Urothelium cell line (cell line): Measurements from ENCODE around the gene SLC12A2.

Source experiments
- DNase-seq: peaks from one replicate; pipeline ENCODE4 v3.0.0; 2011; ENCODE audit warnings: low spot score, mixed read lengths
- FAIRE-seq: peaks from 2 replicates; lab custom pipeline; 2011; peaks lifted over from hg19 to GRCh38; lab: Jason Lieb, UNC

The SLC12A2 gene

DNA sequence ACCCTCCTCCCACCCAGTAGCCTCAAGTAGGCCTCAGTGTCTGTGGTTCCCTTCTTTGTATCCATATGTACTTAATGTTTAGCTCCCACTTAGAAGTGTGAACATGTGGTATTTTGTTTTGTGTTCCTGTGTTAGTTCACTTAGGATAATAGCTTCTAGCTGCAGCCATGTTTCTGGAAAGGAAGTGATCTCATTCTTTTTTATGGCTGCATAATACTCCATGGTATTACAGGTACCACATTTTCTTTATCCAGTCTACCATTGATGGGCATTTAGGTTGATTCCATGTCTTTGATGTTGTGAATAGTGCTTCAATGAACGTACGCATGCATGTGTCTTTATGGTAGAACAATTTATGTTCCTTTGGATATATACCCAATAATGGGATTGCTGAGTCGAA, 74.8 kb downstream of the SLC12A2 start:
- DNase-seq (no peak), FAIRE-seq (no peak)

DNA sequence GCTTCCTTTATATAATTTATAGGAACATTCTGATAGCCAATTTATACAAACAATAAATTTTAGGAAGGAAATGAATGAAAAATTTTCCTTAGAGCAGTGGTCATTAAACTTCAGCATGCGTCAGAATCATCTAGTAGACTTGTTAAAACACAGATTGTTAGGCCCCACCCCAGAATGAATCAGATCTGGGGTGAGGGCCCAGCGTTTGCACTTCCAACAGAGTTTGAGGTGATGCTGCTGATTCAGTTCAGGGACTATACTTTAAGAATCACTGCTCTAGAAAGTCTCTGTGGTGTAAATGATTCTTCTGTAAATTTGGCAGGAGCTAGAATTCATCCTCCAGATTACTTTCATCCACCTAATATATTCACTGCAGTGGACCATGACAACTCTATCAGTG, 80.4 kb downstream of the SLC12A2 start:
- DNase-seq (no peak), FAIRE-seq (no peak)

DNA sequence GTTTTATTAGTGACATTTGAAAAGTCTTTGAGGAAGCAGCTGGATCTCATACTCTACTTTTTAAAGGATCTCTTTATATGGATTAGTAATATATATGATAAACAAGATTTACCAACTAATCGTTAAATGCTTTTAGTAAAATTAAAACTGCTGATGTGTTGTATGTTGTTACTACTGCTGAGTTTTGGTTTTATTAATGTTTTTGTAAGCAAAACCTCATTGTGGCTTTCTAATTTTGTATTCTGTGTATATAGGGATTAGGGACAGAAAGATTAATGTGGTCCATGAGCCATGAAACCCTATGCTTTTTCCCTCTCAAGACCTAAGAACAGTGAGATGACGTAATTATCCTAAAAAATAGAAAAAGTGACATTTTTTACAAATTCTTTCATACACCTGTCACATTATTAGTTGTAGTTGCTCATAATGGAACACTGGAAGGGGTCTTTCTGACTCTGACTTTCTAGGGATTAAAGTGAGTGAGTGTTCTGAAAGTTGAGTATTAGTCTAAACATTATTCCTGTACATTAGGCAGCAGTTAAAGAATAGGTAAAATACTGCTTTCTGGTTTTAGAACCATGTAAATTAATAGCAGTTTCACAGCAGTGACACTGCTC, 85.9 kb downstream of the SLC12A2 start:
- FAIRE-seq (no peak), DNase-seq (no peak)

DNA sequence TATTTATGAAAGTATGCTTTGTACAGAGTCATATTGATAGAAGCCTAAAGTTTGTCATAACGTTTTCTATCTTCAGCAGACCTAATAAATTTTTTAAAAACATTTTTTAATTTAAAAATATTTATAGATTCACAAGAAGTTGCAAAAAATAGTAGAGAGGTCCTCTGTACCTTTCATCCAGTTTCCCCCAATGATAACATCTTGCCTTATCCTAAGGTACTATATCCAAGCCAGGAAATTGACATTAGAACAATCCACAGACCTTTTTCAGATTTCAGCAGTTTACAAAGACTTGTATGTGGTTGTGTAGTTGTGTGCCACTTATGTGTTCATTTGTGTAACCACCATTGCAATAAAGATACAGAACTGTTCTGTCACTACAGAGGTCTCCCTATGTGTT, 88.5 kb downstream of the SLC12A2 start:
- no peak for FAIRE-seq
- no peak for DNase-seq

DNA sequence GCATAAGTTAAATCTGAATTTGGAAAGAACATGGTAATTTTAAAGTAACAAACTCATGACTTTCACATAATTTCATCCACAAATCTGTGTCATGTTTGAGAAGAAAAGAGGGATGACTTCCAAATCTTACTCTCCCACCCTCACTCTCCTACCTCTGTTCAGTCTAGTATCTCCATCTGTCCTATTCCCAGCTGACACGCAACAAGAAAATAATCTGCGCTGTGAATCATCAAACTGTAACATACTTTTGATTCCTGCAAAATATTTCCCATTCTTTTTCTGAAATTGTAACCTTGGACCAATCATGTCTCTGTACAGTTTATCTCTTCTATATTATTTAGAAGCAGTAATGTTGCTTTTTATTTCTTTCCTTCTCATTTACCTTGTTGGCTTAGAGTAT, 91.4 kb downstream of the SLC12A2 start:
- DNase-seq, result no peak
- no peak for FAIRE-seq

DNA sequence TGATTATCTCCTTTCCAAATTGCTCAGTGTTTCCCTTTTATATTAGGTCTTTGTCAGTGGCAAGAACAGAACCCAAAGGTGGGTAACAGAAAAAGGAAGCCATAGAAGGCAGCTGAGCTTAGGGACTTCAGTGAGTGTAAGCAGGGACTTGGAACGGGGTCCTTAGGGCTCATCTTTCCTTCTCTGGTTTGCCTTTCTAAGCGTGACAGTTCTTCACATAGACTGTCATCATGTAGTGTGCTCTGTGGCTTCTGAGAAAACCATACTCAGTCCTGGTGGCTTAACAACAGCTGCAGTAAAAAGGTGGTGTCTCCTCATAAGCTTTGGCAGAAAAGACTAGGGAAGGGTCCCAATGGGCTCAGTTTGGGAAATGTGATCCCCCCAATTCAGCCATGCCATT, 108.8 kb downstream of the SLC12A2 start:
- FAIRE-seq (no peak), DNase-seq (no peak)

DNA sequence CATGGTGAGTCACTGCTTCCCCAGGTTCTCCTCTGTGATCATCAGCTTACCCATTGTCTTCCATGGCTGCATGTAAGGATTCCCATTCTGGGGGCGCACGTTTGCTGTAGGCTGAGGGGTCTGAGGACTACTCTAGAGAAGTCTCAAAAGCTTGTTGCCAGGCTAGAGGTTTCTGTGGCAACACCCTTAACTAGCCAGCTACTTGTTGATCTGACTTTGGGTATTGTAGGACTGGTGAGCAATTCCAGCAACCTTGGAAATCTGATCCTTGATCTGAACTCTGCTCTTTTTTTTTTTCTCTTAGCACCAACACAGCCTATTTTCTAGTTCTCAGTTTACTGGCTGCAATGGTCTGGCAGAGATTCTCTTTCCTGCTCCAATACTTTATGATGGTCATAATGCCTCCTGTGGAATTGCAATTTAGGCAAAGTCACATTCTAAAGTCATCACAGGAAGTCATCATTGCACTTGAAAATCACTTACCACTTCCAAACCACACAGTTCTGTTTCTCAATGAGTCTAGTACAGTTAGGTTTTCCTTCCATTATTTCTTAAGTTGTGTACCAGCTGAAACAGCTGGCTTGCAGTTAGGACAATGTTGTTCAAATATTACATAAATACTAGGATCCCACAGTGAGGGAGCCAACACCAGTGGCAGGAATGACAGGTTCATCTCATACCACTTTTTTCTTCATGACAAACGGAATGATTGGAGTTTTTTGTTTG, 110.3 kb downstream of the SLC12A2 start:
- FAIRE-seq (no peak), DNase-seq (no peak)

DNA sequence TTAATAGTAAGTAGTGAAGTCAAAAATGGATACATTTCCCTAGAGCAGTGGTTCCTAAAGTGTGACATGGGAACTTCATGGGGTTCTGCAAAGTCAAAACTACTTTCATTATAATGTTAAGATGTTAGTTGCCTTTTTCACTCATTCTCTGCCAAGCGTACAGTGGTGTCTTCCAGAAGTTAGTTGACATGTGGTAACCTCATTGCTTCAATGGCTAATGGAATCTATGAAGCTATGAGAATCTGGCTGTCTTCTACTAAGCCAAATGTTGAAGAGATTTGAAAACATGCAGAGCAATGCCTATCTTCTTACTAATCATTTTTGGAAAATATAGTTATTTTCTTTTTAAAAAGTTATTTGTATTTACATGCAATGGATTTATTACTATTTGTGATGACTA, 111.8 kb downstream of the SLC12A2 start:
- DNase-seq, result no peak

DNA sequence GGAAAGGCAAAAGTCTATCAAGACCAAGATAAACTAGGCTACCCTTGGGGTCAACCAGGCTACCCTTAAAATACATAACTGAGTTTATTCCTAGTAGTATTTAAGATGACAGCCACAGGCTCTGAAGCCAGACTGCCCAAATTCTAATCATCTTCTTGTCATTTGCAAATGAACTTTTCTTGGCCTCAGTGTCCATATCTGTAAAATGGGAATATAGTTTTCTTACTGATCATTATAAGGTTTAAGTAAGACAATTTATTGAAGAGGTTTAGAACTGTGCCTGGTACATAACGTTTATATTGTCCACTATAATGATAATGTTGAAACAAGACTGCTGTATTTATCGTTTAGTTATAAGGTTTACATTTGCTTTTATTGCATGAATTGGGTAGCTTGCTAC, 112.5 kb downstream of the SLC12A2 start:
- DNase-seq (no peak), FAIRE-seq (no peak)

More for the DNA sequence above, 111.8 kb downstream of the SLC12A2 start:
- FAIRE-seq, result no peak

DNA sequence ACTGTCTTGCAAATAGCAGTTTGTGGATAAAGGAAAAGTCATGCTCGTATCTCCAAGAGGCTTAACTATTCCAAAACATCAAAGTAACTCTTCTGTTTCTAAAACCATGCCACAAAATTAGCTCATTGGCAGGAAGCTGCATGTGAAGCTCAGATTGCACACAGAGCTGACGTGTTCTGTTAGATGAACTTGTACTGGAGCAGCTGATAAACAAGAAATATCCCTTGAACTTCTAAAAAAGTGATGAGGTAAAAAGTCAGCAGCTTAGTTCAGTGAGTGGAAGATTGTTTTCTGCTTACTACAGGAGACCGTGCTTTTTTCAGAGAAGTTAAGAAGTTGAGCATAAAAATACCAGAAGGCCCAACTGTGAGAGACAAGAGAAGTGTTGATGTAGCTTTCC, 113.2 kb downstream of the SLC12A2 start:
- no peak for FAIRE-seq
- DNase-seq, result no peak

DNA sequence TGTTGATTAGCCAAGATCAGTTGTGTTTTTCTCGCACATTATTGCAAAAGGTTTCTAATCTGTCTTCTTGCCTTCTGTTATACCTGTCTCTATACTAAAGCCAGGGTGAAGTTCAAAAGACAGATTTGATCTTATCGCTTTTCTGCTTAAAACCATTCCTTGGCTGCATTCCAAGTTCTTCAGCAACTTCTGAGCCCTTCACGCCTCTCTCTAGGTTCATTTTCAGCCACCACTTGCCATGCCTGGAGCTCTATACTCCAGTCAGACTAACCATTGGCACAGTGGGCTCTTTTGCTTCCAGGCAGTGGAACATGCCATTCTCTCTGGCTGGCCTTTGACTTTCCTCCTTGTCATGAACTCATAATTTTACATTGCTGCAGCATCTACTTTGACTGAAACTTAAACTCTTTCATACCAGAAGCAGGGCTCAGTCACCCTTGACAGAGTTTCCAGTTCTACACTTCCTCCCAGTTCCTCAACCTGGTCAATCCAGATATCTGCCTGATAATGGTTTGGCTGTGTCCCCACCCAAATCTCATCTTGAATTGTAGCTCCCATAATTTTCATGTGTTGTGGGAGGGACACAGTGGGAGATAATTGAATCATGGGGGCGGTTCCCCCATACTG, 114.4 kb downstream of the SLC12A2 start:
- FAIRE-seq (no peak), DNase-seq (no peak)

DNA sequence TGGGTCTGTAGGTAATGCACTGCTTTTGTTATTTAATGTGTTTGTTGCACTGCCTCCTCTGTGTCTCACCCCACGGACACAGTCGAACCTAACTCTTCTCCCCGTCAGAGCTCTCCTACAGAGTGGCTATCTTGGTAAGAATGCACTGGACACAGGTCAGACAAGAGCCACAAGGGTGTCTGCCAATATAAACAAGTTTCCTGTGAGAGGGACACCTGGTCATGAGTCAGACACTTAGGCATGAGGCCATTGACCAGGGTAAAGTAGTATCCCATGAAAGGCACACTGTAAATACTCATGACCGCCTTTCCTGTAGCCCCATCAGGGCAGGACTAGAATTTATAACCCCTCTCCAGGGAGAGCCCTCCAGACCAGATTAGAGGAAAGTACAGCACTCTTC, 115.5 kb downstream of the SLC12A2 start:
- DNase-seq, result peak; percentile 27
- no peak for FAIRE-seq

DNA sequence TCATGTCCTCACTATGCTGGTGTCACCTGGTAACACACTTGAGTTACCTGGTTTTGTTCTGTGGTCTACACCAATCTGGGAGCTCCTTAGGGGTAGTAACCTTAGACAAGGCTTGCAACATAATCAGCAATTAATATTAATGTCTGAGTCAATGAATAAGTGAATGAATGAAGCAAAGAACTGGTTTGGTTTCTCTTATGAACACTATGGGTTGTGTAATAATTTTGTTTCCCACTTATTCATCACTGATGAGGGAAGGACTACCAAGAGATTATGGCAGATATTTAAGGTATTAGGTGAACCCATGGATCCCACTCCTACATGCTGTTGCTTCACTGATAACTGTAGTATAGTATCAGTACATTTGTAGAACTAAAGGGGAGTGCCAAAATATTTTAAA, 116.0 kb downstream of the SLC12A2 start:
- FAIRE-seq (no peak), DNase-seq (no peak)

DNA sequence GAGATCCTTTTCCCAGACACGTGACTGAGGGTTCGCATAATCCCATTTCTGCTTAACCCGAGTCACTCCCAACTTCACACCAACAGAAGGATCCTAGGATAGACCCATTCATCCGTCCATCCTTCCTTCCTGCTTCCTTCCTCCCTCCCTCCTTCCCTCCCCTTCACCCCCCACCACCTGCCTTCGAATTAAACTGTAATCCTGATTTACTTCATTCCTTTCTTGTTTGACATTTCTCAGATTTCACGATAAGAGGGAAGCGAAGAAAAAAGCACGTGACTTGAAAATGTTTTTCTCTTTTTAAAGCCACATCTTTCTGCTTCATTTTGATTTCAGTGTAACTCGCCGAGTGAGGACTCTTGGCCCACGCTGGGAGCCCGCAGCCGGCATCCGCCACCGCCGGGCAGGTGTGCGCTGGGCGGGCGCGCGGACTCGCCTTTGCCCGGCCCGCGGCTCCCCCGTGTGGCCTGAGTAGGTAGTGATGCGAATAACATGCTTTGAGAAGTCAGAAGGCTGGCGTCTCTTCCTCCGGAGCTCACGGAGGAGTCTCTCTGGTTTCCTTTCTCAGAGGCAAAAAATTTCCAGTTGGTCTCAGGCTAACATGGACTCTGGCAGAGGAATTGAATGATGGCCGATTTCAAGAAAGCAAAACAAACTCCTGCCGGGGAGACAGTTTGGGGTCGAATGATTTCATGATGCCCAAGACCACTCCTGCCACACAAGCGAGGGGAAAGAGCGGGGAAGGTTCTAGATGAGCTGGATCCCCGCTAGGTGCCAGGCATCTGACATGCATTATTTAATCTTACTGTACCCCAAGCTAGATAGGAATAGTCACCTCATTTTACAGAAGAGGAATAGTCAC, 117.7 kb downstream of the SLC12A2 start:
- DNase-seq (peak; percentile 85), FAIRE-seq (no peak)

DNA sequence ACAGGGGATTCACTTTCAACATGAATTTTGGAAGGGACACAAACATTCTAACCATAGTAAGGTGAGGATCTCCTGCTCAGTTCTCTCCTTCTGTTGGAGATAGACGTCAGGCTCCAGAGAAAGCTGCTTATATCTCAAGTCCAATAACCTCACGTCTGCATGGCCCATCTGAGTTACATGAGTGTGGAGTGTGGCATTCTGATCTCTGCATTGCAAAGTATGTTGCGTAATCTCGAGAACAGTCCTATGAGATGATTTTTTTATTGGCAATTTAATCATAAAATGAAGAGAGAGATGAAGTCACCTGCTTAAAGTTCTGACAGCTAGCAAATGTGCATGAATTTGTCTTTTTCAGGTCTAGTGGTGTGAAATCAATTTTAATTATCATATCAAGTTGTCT, 118.8 kb downstream of the SLC12A2 start:
- FAIRE-seq (no peak), DNase-seq (no peak)

DNA sequence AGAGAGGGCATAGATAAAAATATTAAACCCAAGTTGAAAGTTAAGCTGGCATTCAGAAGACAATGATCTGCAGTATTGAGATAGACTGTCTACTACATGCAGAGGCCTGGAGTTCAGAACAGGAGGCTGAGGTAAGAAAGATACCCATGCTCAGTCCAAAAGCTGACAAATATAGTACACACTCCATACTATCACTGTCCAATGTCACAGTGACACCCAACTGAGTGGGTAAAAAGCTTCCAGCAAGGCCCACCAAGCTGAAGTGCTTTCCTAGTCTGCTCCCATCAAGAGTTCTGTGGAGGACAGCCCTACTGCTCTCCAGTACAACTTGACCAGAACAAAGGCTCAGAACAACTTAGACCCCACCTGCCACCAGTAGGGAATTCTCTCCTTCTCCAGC, 124.9 kb downstream of the SLC12A2 start:
- FAIRE-seq (no peak), DNase-seq (no peak)

DNA sequence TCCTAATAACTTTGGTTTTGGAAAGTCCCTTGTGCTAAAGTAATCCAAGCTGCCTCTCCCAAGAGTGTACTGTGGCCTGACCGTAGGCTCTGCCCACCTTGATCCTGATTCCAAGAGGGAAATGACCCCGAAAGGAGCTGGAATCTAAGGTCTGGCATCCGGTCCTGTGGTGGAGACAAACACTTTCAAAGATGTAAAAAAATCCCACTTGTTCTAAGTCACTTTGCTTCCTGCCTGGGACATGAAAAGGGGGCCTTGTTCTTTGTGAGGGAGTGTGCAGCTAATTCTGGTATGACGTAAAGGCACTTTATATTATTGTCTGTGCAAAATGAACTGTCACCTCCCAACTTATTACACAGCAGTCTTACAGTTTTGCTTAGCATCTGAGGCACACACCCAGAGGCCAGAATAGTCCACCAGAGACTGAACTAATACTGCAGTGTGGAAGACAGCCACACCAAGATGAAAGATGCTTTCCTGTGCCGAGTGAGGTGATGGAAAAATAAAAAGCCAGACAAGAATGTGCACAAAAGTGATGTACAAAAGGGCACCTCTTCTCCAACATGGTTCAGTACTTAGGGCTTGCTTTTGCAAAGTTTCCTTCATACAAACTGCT, 128.7 kb downstream of the SLC12A2 start:
- no peak for DNase-seq
- FAIRE-seq, result no peak

DNA sequence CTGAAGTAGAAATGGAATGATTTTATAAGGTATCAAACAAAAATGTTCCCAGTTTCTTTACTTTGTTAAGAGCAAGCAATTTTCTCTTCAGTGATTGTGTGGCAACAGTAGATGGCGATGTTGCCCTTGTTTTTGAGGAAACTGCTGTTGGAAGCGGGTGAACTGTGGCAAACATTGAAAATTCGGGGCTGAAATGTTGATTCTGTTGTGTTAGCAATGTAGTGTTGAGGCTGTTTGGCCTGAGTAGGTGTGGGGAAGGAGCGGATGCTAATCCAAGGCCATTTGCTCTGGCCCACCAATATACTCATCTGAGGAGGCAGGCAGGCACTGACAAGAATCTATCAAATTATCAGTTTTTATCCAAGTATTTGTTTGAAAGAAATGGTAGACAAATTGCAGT, 129.8 kb downstream of the SLC12A2 start:
- peak; percentile 53 for DNase-seq
- FAIRE-seq, result no peak

DNA sequence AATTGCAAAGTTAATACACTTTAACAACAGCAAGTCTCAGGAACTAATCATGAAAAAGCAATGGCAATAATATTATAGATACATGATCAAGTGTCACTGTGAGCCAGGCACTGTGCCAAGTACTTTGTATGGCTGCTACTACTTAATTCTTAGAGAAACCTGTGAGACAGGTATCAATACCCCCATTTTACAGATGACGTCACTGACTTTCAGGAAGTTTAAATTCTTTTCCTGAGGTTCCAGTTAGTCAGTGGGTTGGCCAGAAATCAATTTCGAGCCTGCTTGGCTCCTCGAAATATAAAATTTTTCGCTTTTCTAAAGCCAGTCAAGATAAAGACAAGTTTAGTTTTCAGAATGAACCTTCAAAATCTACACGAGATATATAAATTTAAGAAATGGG, 130.3 kb downstream of the SLC12A2 start:
- DNase-seq, result no peak
- FAIRE-seq, result no peak

DNA sequence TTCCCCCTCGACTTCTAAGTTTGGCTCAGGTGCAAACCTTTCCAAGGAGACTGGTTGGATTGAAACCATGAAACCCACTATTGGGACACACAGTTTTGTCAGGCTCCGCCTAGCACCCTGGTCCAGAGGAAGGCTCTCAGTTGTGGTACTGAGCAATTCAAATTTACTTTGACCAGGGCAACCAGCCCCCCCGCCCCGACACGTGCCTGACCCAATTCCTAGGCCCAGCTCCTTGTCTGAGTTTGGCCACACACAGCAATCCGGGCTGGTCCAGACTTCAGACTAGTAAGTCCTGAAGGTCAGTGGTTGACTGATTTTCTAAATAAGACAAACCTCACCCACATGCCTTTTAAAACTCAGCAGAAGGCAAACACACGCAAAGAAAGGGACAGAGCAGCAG, 132.7 kb downstream of the SLC12A2 start:
- DNase-seq (no peak), FAIRE-seq (no peak)
